B cell (primary cell): ENCODE data around the gene NAT14. TPM values are rescaled to one million over a fixed set of nuclear protein-coding genes. Genes with fewer than 3 reads are reported as not detected.

Source experiments
- ATAC-seq: fragments of 200-7000 bp; cut with Tn5 transposase; one replicate; pipeline ENCODE4 v1.10.0; 2021; ENCODE audit warnings: low read depth, mild to moderate bottlenecking, moderate number of reproducible peaks, moderate library complexity
- CTCF ChIA-PET: fragments of 350-600 bp; sonication (Branson Sonifier 250); formaldehyde crosslinking; loops from one replicate; lab custom pipeline; 2021; ENCODE audit warnings: antibody characterized with exemption, inconsistent platforms; lab: Charles Lee
- POLR2A ChIA-PET: fragments of 350-600 bp; sonication (Branson Sonifier 250); formaldehyde crosslinking; loops from one replicate; lab custom pipeline; 2021; ENCODE audit warnings: antibody characterized with exemption; lab: Charles Lee
- DNase-seq: peaks from one replicate; pipeline ENCODE4 v3.0.0; 2013
- H2AFZ ChIP-seq: 2 replicates; pipeline ENCODE4 v1.6.1; 2012; ENCODE audit warnings: mild to moderate bottlenecking, low read depth, low read length; ENCODE audit not compliant: insufficient read depth, poor library complexity, severe bottlenecking
- H3K27ac ChIP-seq, 2 donors: 1 replicate in 1 of 2; 2 replicates in 1 of 2; pipeline ENCODE4 v1.5.1; 2012 to 2013; ENCODE audit warnings: low read length in 2 of 2, mild to moderate bottlenecking in 2 of 2, moderate library complexity in 1 of 2
- H3K27me3 ChIP-seq, 4 experiments: fragments of 200-600 bp in 1 of 4; sonication (generic) in 1 of 4; replicated peaks in 1 of 4; 1 replicate in 2 of 4; 2 replicates in 2 of 4; pipeline versions ENCODE4 v1.6.1 to v1.7.0; 2013 to 2016; ENCODE audit warnings: low read length in 3 of 4, mild to moderate bottlenecking in 2 of 4, mixed read lengths in 1 of 4, moderate library complexity in 1 of 4; ENCODE audit not compliant: insufficient read depth in 4 of 4, control insufficient read depth in 3 of 4; ENCODE audit errors: control extremely low read depth in 1 of 4
- H3K36me3 ChIP-seq, 2 experiments: replicated peaks in 1 of 2; 1 replicate in 1 of 2; 2 replicates in 1 of 2; pipeline versions ENCODE4 v1.6.1 to v1.7.1; 2013; ENCODE audit warnings: low read length in 1 of 2; ENCODE audit not compliant: insufficient read depth in 2 of 2, control insufficient read depth in 1 of 2; ENCODE audit errors: control extremely low read depth in 1 of 2, extremely low read depth in 1 of 2
- H3K4me1 ChIP-seq, 2 donors: fragments of 200-600 bp in 1 of 2; sonication (generic) in 1 of 2; 1 replicate in 1 of 2; 2 replicates in 1 of 2; pipeline versions ENCODE4 v1.5.1 to v1.6.1; 2013 to 2017; ENCODE audit warnings: low read length in 2 of 2; ENCODE audit not compliant: control insufficient read depth in 2 of 2, insufficient read depth in 2 of 2
- H3K4me2 ChIP-seq: replicated peaks from 2 replicates; pipeline ENCODE3; 2012; ENCODE audit warnings: mild to moderate bottlenecking, low read depth, low read length; ENCODE audit not compliant: poor library complexity, severe bottlenecking
- H3K4me3 ChIP-seq, 5 experiments: fragments of 200-600 bp in 1 of 5; sonication (generic) in 1 of 5; 1 replicate in 3 of 5; 2 replicates in 2 of 5; pipeline versions ENCODE4 v1.5.1 to v1.7.0; 2011 to 2016; ENCODE audit warnings: low read length in 4 of 5, mild to moderate bottlenecking in 4 of 5, low read depth in 2 of 5, control low read depth in 1 of 5, moderate library complexity in 1 of 5; ENCODE audit not compliant: insufficient read depth in 1 of 5; ENCODE audit errors: control extremely low read depth in 1 of 5, extremely low read depth in 1 of 5
- H3K79me2 ChIP-seq: fragments of 200-600 bp; sonication (generic); one replicate; pipeline ENCODE4 v1.6.0; 2016; ENCODE audit warnings: low read length; ENCODE audit not compliant: control insufficient read depth, insufficient read depth
- H3K9ac ChIP-seq: fragments of 200-600 bp; sonication (generic); 2 replicates; pipeline ENCODE4 v1.6.1; 2017; ENCODE audit warnings: mild to moderate bottlenecking, low read length, moderate library complexity
- H3K9me3 ChIP-seq, 3 donors: one replicate each; pipeline versions ENCODE4 v1.6.1 to v1.7.1; 2013; ENCODE audit warnings: low read length in 2 of 3; ENCODE audit not compliant: control insufficient read depth in 2 of 3, insufficient read depth in 1 of 3; ENCODE audit errors: control extremely low read depth in 1 of 3
- H4K20me1 ChIP-seq: 2 replicates; pipeline ENCODE4 v1.6.0; 2012; ENCODE audit warnings: mild to moderate bottlenecking, low read length; ENCODE audit not compliant: insufficient read depth, control insufficient read depth, poor library complexity, severe bottlenecking
- H3K27ac Mint-ChIP-seq: one replicate; pipeline ENCODE4 v1.8.0; 2021; ENCODE audit warnings: mixed read lengths
- H3K27me3 Mint-ChIP-seq: one replicate; pipeline ENCODE4 v1.8.0; 2021; ENCODE audit warnings: mixed read lengths
- H3K4me1 Mint-ChIP-seq: one replicate; pipeline ENCODE4 v1.8.0; 2021; ENCODE audit warnings: mixed read lengths
- H3K4me3 Mint-ChIP-seq: one replicate; pipeline ENCODE4 v1.8.0; 2021; ENCODE audit warnings: mixed read lengths
- H3K9me3 Mint-ChIP-seq: one replicate; pipeline ENCODE4 v1.8.0; 2022; ENCODE audit warnings: mixed read lengths; ENCODE audit not compliant: insufficient read depth
- CTCF ChIP-seq: fragments of 200-600 bp; IDR thresholded peaks from one replicate; pipeline ENCODE4 v1.8.0; 2022; ENCODE audit warnings: antibody characterized with exemption, mild to moderate bottlenecking
- EZH2 ChIP-seq: IDR thresholded peaks from 2 replicates; pipeline ENCODE4 v1.6.1; 2012; ENCODE audit warnings: borderline replicate concordance, low read depth, mild to moderate bottlenecking, moderate library complexity, low read length; ENCODE audit not compliant: insufficient read depth, poor library complexity, severe bottlenecking
- WGBS: methylation state at CpG from one replicate; pipeline ENCODE4 v1.1.5; 2013; ENCODE audit warnings: missing lambda C conversion rate; ENCODE audit not compliant: insufficient coverage; 5-methylcytosine and 5-hydroxymethylcytosine counted together
- intact Hi-C: fragments of 100-400 bp; cut with micrococcal nuclease; formaldehyde crosslinking; loops from one replicate; pipeline ENCODE4 v1.10.0; 2022
- polyA plus RNA-seq: library from polyadenylated mRNA; depleted of rRNA; stranded (reverse); fragments of >200 nt; gene quantifications from 2 replicates; pipeline ENCODE4 v1.2.3, GENCODE V29; 2012
- total RNA-seq, 2 donors: library from RNA; stranded (reverse); fragments of 120-200 nt in 1 of 2; gene quantifications; 1 replicate in 1 of 2; 2 replicates in 1 of 2; pipeline versions ENCODE4 v1.2.3 to v1.2.4, GENCODE V29; 2013 to 2022

NAT14 gene
- total and polyA plus RNA-seq, 2 donors (not counting 1 experiment from before 2014, with no cell fraction given): 10.7 to 15.1 TPM

GRCh38 chr19:55525289-55526101 lies 40.5 kb downstream of the NAT14 start:
- WGBS: 86% methylated on average over 25 of the region's 29 CpGs
- Mint-ChIP-seq H3K4me3 (no peak overlapping the region), H3K27ac (no peak overlapping the region), H3K27me3 (peaks cover 10% of the 10 kb centered on the region), H3K9me3 (no peaks in the 10 kb centered on the region), H3K4me1 (no peaks in the 10 kb centered on the region)
- intact Hi-C loops: no loop called here
- ATAC-seq (no peak), DNase-seq (no peak)
- Histone ChIP-seq H3K9me3 (peaks cover 0 to 4% (median 0%) of the 10 kb centered on the region in 3 donors), H3K4me2 (no peak overlapping the region), H3K4me3 (no peak overlapping the region), H3K9ac (no peak overlapping the region), H2AFZ (no peak overlapping the region), H3K79me2 (no peaks in the 10 kb centered on the region), H3K4me1 (no peaks in the 10 kb centered on the region), H3K27ac (no peak overlapping the region), H4K20me1 (no peaks in the 10 kb centered on the region), H3K36me3 (no peaks in the 10 kb centered on the region), H3K27me3 (no peaks in the 10 kb centered on the region)
- CTCF ChIA-PET: no interaction called here
- POLR2A ChIA-PET: no interaction called here
- TF ChIP-seq CTCF (no peak), EZH2 (no peak)
